Glomerular endothelial cell (primary cell): Measurements from ENCODE around the gene CEP78. TPM values are rescaled to one million over a fixed set of nuclear protein-coding genes. Genes with fewer than 3 reads are reported as not detected.
A peak's percentile ranks its signal among the peaks of the same experiment; 100 is the strongest.
"Not testable (repeated sequence)": the region's sequence is repeated elsewhere in the genome, so short reads cannot be mapped to it uniquely, and the experiment has no call there.

Experiments
- DNase-seq: peaks from one replicate; pipeline ENCODE4 v3.0.0-alpha.2; 2011; ENCODE audit warnings: low read depth, low spot score; ENCODE audit errors: extremely low read depth
- total RNA-seq: library from RNA; depleted of rRNA; stranded (reverse); fragments of >200 nt; gene quantifications from 2 replicates; pipeline ENCODE4 v1.2.3, GENCODE V29; 2015

Gene CEP78, protein sequence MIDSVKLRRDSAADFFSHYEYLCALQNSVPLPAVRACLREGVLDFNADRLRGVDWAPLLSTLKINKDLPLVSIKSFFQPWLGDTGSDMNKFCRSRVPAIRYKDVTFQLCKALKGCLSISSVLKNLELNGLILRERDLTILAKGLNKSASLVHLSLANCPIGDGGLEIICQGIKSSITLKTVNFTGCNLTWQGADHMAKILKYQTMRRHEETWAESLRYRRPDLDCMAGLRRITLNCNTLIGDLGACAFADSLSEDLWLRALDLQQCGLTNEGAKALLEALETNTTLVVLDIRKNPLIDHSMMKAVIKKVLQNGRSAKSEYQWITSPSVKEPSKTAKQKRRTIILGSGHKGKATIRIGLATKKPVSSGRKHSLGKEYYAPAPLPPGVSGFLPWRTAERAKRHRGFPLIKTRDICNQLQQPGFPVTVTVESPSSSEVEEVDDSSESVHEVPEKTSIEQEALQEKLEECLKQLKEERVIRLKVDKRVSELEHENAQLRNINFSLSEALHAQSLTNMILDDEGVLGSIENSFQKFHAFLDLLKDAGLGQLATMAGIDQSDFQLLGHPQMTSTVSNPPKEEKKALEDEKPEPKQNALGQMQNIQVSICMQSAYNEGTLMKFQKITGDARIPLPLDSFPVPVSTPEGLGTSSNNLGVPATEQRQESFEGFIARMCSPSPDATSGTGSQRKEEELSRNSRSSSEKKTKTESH
- total RNA-seq = 10.1 and 18.6 TPM in 2 replicates

DNA sequence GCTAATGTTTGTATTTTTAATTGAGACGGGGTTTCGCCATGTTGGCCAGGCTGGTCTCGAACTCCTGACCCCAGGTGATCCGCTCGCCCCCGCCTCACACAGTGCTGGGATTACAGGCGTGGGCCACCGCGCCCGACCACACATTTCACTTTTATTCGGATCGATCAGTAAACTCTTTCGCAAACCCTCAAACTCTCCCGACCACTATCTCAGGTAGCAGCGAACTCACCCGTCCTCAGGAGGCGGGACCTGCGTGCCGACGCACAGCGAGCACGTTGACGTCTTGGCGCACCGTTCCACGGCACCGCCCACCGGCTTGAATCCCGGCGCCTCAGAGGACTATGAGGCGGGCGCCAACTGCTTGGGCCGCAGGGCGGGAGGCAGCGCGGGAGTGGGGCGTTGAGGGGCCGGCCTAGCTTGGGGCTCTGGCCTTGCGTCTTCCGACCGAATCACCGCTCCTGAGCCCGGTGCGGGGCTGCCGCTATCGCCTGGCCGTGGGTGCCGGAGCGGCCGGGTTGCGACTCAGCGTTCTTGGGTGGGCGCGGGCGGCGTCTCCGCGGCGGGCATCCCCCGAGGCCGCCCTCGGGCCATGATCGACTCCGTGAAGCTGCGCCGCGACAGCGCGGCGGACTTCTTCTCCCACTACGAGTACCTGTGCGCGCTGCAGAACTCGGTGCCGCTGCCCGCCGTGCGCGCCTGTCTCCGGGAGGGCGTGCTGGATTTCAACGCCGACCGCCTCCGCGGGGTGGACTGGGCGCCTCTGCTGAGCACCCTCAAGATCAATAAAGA lies at the start of gene CEP78:
Gene CEP78, plus strand, starts transcription at position 314 of the 789 bp plus-strand sequence. Its CDS starts 276 bp downstream, at position 590.
- DNase-seq = no peak

DNA sequence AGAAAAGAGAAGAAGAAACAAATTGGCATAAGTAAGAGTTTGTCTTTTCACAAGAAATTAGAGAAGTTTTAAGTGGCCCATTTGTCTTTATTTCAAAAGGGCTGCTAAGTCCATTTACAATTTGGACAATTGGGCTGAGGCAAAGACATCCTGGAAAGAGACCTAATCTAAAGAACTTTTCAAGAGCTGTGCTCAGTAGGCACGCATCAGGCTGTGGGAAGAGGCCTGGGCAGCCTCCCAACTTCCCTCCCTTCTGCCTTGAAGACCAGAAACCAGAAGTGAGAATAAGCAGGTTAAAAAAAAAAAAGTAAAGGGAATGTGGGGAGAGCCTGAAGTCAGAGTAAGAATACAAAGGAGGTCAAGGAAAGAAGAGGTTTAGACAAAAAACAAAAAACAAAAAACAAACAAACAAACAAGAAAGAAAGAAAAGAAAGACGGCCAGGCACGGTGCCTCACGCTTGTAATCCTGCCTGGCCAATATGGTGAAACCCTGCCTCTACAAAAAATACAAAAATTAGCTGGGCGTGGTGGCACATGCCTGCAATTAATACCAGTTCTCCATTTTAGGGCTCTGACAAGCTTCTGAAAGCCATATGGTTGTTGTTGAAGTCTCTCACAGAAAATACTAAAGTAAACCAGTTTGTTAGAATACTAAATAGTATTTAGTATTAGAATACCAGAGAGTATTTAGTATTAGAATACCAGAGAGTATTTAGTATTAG lies 48.0 kb upstream of the CEP78 start:
- DNase-seq = no peak

DNA sequence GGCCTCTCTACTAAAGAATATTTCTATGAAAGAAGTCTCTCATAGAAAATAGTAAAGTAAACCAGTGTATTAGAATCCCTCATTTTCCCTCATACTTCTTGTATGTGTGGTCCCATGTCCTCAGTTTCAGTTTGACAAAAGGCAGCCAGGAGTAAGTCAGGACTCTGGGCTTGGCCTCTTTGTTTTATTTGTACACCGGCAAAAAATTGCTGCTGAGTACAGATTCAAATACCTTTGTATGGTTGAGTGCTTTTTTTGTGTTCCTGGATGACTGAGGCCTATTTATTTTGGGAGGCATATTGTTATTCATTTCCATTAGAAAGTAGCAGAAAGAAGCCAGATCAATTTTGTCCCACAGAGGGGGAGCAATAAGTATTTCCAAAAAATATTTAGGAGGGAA lies 47.3 kb upstream of the CEP78 start:
- DNase-seq = no peak

DNA sequence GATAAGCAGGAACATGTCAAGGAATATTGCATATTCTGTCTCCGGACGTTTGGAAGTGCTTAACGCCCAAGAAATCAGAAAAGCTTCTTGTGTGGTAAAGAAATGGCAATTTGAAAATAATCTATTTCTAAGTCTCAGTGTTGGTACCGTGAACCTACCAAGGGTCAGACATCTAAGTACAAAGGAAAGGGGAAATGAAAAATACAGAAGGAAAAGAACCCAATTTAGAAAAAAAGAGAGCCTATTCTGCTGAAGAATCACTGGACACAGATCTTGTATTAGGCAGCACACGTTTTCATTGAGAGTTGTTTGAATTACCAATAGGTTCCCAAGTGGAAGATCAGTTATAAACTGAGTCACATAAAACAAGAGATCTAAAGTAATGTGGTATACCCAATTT lies 46.9 kb upstream of the CEP78 start:
- DNase-seq = no peak

DNA sequence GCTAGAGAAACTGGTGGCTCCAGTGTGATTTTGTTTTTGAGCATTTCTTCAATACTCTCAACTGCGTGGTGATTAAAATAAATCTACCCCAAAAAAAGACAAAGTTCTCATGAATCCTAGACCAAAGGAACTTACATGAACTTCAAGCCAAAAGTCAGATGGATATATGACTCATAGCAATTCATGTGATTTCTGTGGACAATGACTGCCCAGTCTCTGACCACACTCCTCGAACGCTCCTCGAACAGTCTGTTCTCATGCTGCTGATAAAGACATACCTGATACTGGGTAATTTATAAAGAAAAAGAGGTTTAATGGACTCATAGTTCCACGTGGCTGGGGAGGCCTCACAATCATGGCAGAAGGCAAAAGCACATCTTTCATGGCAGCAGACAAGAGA lies 46.4 kb upstream of the CEP78 start:
- DNase-seq = no peak

DNA sequence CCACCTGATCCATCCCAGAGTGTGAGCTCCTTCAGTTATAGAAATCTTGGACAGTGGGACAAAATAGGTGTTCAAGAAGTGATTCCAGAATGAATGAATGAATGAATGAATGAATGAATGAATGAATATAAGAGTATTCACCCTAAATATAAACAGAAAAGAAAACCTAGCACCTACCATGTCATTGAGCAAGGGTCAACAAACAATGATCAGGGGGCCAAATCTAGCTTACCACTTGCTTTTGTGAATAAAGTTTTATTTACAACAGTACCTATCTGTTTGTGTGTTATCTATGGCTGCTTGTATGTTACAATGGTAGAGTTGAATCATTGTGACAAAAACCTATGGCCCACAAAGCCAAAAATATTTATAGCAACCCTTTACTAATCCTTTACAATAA lies 43.9 kb upstream of the CEP78 start:
- no peak for DNase-seq

DNA sequence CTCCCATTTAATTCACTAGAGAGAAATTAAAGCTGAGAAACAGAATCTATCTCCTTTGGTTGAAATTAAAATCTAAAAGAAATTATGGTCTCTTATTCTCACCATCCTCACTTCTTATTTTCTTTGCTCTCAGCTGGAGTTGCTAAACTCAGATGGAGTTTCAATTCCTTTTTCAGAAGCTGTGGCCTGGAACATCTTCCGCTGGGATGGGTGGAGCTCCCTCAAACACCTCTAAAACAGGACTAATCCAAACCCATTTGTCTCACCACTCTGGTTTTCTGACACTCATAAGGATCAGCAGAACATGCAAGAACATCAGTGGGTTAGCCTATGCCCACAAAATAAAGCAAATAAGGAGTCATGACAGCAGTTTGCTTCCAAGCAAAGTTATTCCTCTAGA lies 39.6 kb upstream of the CEP78 start:
- DNase-seq = no peak

DNA sequence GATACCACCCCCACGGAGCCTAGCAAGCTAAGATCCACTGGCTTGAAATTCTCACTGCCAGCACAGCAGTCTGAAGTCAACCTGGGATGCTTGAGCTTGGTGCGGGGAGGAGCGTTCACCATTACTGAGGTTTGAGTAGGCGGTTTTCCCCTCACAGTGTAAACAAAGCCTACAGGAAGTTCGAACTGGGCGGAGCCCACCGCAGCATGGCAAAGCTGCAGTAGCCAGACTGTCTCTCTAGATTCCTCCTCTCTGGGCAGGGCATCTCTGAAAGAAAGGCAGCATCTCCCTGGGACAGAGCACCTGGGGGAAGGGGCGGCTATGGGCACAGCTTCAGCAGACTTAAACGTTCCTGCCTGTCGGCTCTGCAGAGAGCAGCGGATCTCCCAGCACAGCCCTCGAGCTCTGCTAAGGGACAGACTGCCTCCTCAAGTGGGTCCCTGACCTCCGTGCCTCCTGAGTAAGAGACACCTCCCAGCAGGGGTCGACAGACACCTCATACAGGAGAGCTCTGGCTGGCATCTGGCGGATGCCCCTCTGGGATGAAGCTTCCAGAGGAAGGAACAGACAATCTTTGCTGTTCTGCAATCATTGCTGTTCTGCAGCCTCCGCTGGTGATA lies 34.6 kb upstream of the CEP78 start:
- not testable (repeated sequence) for DNase-seq

DNA sequence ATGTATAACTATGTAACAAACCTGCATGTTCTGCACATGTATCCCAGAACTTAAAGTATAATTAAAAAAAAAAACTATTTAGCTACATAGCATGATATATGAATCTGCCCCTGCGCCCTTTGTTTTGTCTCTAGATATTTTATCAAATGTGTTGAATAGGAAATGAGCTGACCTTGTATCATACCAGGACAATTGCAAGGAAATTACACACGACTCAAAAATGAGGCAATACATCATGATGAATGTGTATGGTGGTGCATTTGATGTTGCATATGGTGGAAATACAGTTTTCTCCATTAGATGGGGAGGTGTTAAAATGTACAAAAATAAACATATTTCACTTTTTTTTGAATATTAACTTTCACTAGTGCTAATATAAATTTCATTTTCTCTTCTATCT lies 28.6 kb upstream of the CEP78 start:
- peak; percentile 67 for DNase-seq

DNA sequence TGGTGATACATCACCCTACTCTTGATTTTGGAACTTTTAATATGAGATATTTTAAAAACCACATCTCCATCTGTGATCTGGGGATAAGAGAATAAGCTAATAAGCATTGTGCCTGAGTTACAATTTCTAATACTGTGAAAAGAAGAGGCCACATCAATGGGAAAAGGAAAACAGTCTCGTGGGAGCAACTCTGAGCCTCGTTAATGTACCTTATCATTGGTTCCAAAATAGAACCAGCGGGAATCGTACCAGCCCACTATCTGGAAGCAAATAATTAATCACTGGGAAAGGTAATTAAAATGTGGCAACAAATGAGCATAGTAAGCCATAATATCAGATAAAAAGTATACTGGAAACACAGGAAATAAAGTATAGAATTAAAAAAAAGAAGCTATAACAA lies 28.0 kb upstream of the CEP78 start:
- DNase-seq = no peak

DNA sequence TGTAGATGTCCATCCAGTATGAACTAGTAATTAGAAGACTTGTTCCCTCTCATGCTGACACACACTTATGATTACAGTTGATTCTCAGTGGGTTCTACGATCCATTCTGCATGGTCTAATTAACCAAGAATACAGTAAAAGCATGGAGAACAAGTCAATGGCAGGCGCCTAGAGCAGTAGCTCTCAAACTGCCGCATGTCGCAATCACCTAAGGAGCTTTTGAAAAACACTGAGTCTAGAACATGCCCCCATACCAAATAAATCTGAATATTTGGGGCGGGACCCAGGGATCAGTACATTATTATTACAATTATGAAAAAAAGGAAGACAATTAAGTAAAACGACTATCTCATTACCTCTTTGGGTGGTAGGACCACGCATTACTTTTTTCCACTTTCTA lies 26.7 kb upstream of the CEP78 start:
- DNase-seq = no peak

DNA sequence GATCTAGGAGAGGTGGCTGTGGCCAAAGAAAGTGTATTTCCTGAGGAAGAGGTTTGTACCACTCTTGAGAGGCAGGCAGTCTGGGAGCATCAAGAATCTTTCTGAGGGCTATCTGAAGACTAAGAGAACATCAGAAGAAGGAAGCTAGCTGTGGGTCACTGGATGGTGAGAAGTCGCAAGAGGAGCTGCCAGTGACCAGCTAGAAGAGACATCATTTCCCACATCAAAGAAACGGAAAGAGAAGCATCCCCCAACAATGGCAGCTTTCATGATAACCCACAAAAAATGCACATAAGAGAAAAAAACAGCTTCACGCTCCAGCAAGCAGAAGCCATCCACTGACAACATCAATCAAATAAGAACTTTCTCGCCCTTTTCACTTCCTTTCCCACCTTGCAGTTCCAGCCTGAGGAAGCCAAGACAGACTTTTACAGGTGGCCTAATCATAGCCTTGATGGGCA lies 25.0 kb upstream of the CEP78 start:
- DNase-seq = no peak

DNA sequence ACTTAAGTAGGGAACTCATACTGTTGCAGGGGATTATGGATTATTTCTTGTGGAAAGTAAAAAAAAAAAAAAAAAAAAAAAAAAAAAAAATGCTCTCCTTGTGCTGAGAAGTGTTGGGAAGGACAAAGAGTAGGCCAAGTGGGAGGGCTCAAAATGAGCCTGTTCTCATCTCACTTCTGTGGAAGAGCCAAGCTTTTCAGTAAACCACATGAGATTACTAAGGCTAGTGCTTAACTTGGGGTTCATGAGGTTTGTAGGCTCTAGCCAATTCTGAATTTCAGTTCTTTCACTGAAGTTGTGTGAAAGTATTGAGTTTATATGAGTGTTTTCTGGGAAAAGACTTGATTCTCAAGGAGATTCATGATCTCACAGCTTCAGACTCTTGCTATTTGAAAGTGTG lies 23.0 kb upstream of the CEP78 start:
- no peak for DNase-seq

DNA sequence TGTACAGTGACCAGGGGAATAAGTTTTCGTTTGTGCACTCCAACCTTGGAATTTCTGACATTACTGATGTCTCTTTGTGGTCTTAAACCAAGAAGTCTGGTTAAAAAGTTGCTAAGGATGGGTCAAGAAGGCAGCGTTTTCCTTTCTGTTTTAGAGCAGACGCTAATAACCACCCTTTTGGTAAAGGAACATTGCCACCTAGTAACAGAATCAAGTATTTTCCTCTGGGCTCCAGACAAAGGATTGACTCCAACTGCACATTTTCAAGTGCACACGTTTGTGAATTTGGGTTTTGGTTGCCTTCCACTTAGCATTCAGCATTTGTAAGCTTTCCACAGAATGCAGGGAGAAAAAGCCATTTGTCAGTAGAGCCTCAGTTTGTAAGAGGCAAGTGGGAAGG lies 22.2 kb upstream of the CEP78 start:
- no peak for DNase-seq

DNA sequence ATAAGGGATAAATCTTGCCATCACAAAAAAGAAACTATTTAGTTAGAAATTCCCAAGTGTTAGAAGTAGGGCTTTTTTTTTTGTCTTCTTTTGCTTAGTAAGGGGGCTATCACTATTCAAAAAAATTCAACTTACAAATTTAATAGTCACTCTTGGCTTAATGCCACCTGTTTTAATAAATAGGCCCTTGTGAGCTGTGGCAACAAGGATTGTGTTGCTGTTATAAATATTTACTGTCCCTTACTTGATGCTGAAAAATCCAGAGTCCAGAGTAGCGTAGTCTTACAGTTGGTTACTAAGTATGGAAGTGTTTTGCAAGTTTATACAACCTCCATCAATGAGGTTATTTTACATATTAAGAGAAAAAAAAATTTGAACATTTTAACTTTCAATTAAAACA lies 21.4 kb upstream of the CEP78 start:
- DNase-seq = no peak

DNA sequence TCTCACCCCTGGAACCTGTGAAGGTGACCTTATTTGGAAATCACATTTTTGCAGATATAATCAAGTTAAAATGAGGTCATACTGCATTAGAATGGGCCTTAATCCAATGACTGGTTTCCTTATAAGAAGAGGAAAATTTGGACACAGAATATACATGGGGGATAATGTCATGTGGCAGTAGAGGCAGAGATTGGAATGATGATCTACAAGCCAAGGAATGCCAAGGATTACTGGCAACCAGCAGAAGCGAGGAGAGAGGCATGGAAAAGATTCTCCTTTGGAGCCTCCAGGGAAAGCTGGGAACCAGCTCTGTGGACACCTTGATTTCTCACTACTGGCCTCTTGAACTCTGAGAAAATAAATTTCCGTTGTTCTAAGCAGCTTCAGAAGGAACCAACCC lies 20.2 kb upstream of the CEP78 start:
- DNase-seq = no peak

DNA sequence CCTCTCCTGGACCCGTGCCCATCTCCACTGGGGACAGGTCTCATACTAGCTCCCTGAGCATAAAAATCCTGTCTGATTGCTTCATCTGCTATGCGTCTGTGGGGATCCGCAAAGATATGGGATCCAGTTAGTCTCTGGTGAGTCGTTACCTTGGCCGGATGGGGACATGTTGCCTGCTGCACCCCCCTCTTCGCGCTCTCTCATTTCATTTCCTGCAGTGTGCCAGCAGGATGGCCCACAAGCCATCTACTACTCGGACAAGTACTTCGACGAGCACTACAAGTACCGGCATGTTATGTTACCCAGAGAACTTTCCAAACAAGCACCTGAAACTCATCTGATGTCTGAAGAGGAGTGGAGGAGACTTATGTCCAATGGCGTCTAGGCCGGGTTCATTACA lies 17.0 kb upstream of the CEP78 start:
- DNase-seq = no peak

DNA sequence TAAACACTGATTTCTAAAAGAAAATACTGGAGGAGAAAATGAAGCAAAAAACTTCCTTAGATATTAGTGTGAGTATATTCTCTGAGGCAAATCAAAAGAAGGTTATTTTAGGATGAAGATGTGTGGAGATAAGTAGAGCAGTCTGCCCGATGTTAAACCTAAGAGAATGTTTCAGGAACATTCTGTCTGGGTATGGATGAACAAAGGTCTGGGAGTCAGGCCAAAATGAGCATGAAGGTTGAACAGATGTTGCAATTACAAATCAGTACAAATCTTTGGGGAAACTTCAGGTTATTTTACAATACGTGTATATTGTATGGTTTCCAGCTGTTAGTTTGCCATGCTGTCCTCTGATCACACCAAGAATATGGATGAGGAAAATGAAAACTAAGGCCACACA lies 14.4 kb upstream of the CEP78 start:
- no peak for DNase-seq

DNA sequence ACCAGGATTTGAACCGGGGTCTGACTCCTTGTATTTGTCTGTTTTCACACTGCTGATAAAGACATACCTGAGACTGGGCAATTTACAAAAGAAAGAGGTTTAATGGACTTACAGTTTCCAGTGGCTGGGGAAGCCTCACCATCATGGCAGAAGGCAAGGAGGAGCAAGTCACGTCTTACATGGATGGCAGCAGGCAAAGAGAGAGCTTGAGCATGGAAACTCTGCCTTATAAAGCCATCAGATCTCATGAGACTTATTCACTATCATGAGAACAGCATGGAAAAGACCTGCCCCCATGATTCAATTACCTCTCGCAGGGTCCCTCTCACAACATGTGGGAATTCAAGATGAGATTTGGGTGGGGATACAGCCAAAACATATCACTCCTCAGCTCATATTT lies 14.0 kb upstream of the CEP78 start:
- DNase-seq = not testable (repeated sequence)

DNA sequence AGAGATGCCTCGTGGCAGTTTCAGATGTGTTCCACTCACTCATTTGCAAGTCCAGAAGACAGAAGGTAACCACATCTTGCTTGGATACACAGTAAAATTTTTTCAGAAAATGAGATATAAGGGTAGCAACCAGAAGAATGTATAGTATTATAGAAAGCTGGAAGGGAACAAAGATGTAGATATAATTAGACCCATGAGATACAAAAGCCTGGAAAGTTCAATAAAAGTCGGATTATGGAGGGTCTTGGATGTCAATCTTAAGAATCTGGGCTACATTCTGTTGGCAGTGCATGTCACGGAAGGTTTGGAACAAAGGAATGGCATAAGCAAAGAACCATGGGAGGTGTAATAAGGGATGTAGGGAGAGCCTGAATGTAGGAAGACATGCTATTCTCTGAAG lies 5.1 kb upstream of the CEP78 start:
- DNase-seq = no peak
